ENCODE data around the gene NETO2. TPM values are rescaled to one million over a fixed set of nuclear protein-coding genes. Genes with fewer than 3 reads are reported as not detected.

Gene NETO2
- total and polyA plus RNA-seq, 2 donors (not counting 1 experiment from before 2014, with no cell fraction given): 3.0 to 13.2 TPM

DNA sequence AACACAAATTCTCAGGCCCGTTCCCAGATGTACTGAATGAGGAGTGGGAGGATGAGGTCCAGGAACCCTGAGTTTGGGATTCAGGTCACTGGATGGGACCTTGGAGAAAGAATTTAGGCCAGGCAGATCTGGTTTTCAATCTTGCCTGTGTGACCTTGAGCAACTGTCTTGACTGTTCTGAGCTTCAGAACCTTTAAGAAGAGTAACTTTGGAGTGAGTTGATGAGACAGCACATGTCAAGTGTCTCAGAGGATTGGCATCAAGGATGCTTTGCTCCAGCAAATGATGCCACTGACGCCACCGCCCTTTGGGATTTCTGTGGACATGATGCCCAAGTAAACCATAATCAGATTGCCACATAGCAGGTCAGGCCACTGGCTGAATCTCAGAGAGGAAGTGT is 114.0 kb downstream of the NETO2 start:
- no peaks in the 10 kb centered on the region for H3K36me3 ChIP-seq (ENCODE audit: control insufficient read depth, insufficient read depth, low read length)
- H2AFZ ChIP-seq (ENCODE audit: low read length): no peak overlapping the region
- no peaks in the 10 kb centered on the region for H4K20me1 ChIP-seq (ENCODE audit: control insufficient read depth, extremely low read depth, insufficient read depth, low read length)
- DNase-seq (ENCODE audit: low read depth in 2 of 2): no peak
- no peak overlapping the region for H3K9ac ChIP-seq (ENCODE audit: insufficient read depth, low read length)
- TF ChIP-seq, protein P1, sequence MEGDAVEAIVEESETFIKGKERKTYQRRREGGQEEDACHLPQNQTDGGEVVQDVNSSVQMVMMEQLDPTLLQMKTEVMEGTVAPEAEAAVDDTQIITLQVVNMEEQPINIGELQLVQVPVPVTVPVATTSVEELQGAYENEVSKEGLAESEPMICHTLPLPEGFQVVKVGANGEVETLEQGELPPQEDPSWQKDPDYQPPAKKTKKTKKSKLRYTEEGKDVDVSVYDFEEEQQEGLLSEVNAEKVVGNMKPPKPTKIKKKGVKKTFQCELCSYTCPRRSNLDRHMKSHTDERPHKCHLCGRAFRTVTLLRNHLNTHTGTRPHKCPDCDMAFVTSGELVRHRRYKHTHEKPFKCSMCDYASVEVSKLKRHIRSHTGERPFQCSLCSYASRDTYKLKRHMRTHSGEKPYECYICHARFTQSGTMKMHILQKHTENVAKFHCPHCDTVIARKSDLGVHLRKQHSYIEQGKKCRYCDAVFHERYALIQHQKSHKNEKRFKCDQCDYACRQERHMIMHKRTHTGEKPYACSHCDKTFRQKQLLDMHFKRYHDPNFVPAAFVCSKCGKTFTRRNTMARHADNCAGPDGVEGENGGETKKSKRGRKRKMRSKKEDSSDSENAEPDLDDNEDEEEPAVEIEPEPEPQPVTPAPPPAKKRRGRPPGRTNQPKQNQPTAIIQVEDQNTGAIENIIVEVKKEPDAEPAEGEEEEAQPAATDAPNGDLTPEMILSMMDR (conservative IDR thresholded peaks at IDR 0.05 in 1 of 2, IDR thresholded peaks at IDR 0.05 in 1 of 2; ENCODE audit: low read depth in 1 of 2, low read length in 2 of 2): no peak
- no peak for TF ChIP-seq EZH2 (IDR thresholded peaks at IDR 0.05; ENCODE audit: low read length, missing control alignments)
- no peaks in the 10 kb centered on the region for H3K27me3 ChIP-seq (ENCODE audit: control insufficient read depth, insufficient read depth, low read length)
- no peaks in the 10 kb centered on the region for H3K9me3 ChIP-seq (ENCODE audit: control insufficient read depth, insufficient read depth, low read depth, low read length)
- no peak overlapping the region for H3K4me3 ChIP-seq (replicated peaks in 1 of 4; ENCODE audit: control extremely low read depth in 1 of 4, insufficient read depth in 1 of 4, low read depth in 3 of 4, low read length in 4 of 4)
- no peak overlapping the region for H3K27ac ChIP-seq (ENCODE audit: insufficient read depth, low read length)
- H3K4me2 ChIP-seq (ENCODE audit: extremely low read depth, insufficient read depth, low read length): no peak overlapping the region
- H3K79me2 ChIP-seq (ENCODE audit: control insufficient read depth, insufficient read depth, low read length): no peaks in the 10 kb centered on the region
- H3K4me1 ChIP-seq (ENCODE audit: control insufficient read depth, extremely low read depth, insufficient read depth, low read length): no peaks in the 10 kb centered on the region

DNA sequence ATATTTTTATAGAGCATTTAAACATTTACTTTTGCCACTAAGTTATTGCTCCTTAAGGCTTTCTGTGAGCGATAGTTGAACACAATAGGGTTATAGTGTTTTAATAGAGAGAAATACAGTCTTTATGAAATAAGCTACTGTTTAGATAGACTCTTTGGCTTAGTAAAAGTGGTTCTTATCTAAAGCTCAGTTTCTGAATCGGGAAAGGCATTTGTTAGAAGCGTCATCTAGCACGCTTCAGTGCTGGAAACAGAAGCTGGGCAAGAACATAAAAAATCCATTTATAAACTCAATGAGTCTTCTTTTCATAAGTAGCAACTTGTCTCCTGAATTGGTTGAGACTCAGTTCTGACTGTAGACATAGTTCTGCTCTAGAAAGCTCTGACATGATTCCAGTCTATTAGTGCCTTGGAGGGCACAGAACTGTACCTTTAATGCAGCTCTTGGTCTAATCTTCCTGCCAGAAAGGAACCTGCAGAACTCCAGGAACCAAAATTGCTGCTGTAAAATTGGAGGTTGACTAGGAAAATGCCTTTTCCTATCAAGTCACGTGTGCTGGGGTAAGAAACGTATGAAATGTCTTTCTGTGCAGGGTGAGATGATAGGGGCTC is 114.9 kb downstream of the NETO2 start:
- Histone ChIP-seq H3K9ac (ENCODE audit: insufficient read depth, low read length) (no peak overlapping the region), H3K4me1 (ENCODE audit: control insufficient read depth, extremely low read depth, insufficient read depth, low read length) (no peaks in the 10 kb centered on the region), H3K9me3 (ENCODE audit: control insufficient read depth, insufficient read depth, low read depth, low read length) (no peaks in the 10 kb centered on the region), H3K27ac (ENCODE audit: insufficient read depth, low read length) (no peak overlapping the region), H3K4me3 (replicated peaks in 1 of 4; ENCODE audit: control extremely low read depth in 1 of 4, insufficient read depth in 1 of 4, low read depth in 3 of 4, low read length in 4 of 4) (no peak overlapping the region), H2AFZ (ENCODE audit: low read length) (no peak overlapping the region), H4K20me1 (ENCODE audit: control insufficient read depth, extremely low read depth, insufficient read depth, low read length) (no peaks in the 10 kb centered on the region), H3K27me3 (ENCODE audit: control insufficient read depth, insufficient read depth, low read length) (no peaks in the 10 kb centered on the region), H3K36me3 (ENCODE audit: control insufficient read depth, insufficient read depth, low read length) (no peaks in the 10 kb centered on the region), H3K4me2 (ENCODE audit: extremely low read depth, insufficient read depth, low read length) (no peak overlapping the region), H3K79me2 (ENCODE audit: control insufficient read depth, insufficient read depth, low read length) (no peaks in the 10 kb centered on the region)
- no peak for DNase-seq (ENCODE audit: low read depth in 2 of 2)
- no peak for TF ChIP-seq EZH2 (IDR thresholded peaks at IDR 0.05; ENCODE audit: low read length, missing control alignments)

Other genes starting within 250 kb of the NETO2 start
- 78.3 and 79.9 TPM in 2 replicates for gene DNAJA2, start 170.3 kb downstream of the NETO2 start, total RNA-seq
- 32.5 and 34.0 TPM in 2 replicates for gene DNAJA2, start 170.3 kb downstream of the NETO2 start, polyA plus RNA-seq